GM23338 (cell line): ENCODE measurements around the gene RNF213.

Experiments used
- CREB1 ChIP-seq: fragments of 250-450 bp; sonication (Bioruptor Pico); IDR thresholded peaks from 2 replicates; pipeline ENCODE4 v1.5.0; 2020; ENCODE audit warnings: low read depth, mild to moderate bottlenecking, moderate library complexity
- EZH2 ChIP-seq: fragments of 200-600 bp; sonication (generic); IDR thresholded peaks from one replicate; pipeline ENCODE4 v1.8.0; 2017; ENCODE audit warnings: antibody characterized with exemption, mild to moderate bottlenecking, low read depth; ENCODE audit not compliant: unreplicated experiment
- EZH2phosphoT487 ChIP-seq: fragments of 200-600 bp; sonication (generic); IDR thresholded peaks from one replicate; pipeline ENCODE4 v1.8.1; 2018; ENCODE audit warnings: antibody characterized with exemption; ENCODE audit not compliant: unreplicated experiment
- JUNB ChIP-seq: IDR thresholded peaks from one replicate; pipeline ENCODE4 v1.6.1; 2016; ENCODE audit warnings: antibody characterized with exemption; ENCODE audit not compliant: unreplicated experiment
- NANOG ChIP-seq: IDR thresholded peaks from 2 replicates; pipeline ENCODE4 v1.6.1; 2016; ENCODE audit warnings: antibody characterized with exemption, borderline replicate concordance
- POLR2AphosphoS5 ChIP-seq: IDR thresholded peaks from 2 replicates; pipeline ENCODE4 v1.6.1; 2016; ENCODE audit warnings: antibody characterized with exemption, low read depth
- STAT1 ChIP-seq: IDR thresholded peaks from one replicate; pipeline ENCODE4 v1.6.1; 2016; ENCODE audit warnings: antibody characterized with exemption; ENCODE audit not compliant: unreplicated experiment
- TF ChIP-seq, protein P1 (sequence below), 2 experiments: fragments of 200-600 bp in 1 of 2; sonication (generic) in 1 of 2; conservative IDR thresholded peaks; 2 replicates each; pipeline versions ENCODE4 v1.5.1 to v1.6.1; 2016 to 2017; ENCODE audit warnings: antibody characterized with exemption in 2 of 2, low read depth in 2 of 2, mild to moderate bottlenecking in 2 of 2, moderate library complexity in 1 of 2
- TF ChIP-seq, protein P2 (sequence below): IDR thresholded peaks from one replicate; pipeline ENCODE4 v1.6.1; 2018; ENCODE audit warnings: antibody characterized with exemption; ENCODE audit not compliant: unreplicated experiment
- TF ChIP-seq, protein P3 (sequence below): IDR thresholded peaks from 2 replicates; pipeline ENCODE4 v1.6.1; 2016; ENCODE audit warnings: antibody characterized with exemption

DNA sequence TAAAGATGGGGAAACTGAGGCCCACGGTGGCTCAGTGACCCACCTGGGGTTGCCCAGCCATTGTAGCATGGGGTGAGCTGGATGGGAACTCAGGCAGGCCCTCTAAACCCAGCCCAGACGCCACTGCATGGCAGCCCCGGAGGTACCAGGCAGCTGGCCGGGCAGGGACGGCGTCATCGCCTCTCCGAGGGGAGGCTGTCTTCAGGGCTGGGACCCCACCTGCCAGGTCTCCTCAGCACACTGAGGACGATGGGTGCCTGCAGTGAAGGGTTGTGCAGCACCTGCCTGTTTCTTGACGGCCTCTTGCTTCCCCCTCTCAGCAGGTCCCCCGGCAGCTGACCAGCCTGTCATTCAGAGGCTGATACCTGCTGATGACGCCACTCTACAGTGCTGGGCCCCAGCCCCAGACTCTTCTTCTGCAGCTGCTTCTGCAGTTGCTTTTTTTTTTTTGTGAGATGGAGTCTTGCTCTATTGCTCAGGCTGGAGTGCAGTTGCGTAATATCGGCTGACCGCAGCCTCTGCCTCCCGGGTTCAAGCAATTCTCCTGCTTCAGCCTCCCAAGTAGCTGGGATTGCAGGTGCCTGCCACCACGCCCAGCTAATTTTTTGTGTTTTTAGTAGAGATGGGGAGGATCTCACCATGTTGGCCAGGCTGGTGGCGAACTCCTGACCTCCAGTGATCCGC is 24.7 kb downstream of the RNF213 start:
- TF ChIP-seq, protein P1, sequence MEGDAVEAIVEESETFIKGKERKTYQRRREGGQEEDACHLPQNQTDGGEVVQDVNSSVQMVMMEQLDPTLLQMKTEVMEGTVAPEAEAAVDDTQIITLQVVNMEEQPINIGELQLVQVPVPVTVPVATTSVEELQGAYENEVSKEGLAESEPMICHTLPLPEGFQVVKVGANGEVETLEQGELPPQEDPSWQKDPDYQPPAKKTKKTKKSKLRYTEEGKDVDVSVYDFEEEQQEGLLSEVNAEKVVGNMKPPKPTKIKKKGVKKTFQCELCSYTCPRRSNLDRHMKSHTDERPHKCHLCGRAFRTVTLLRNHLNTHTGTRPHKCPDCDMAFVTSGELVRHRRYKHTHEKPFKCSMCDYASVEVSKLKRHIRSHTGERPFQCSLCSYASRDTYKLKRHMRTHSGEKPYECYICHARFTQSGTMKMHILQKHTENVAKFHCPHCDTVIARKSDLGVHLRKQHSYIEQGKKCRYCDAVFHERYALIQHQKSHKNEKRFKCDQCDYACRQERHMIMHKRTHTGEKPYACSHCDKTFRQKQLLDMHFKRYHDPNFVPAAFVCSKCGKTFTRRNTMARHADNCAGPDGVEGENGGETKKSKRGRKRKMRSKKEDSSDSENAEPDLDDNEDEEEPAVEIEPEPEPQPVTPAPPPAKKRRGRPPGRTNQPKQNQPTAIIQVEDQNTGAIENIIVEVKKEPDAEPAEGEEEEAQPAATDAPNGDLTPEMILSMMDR (conservative IDR thresholded peaks at IDR 0.05; ENCODE audit: low read depth in 2 of 2): no peak
- TF ChIP-seq, protein P2, sequence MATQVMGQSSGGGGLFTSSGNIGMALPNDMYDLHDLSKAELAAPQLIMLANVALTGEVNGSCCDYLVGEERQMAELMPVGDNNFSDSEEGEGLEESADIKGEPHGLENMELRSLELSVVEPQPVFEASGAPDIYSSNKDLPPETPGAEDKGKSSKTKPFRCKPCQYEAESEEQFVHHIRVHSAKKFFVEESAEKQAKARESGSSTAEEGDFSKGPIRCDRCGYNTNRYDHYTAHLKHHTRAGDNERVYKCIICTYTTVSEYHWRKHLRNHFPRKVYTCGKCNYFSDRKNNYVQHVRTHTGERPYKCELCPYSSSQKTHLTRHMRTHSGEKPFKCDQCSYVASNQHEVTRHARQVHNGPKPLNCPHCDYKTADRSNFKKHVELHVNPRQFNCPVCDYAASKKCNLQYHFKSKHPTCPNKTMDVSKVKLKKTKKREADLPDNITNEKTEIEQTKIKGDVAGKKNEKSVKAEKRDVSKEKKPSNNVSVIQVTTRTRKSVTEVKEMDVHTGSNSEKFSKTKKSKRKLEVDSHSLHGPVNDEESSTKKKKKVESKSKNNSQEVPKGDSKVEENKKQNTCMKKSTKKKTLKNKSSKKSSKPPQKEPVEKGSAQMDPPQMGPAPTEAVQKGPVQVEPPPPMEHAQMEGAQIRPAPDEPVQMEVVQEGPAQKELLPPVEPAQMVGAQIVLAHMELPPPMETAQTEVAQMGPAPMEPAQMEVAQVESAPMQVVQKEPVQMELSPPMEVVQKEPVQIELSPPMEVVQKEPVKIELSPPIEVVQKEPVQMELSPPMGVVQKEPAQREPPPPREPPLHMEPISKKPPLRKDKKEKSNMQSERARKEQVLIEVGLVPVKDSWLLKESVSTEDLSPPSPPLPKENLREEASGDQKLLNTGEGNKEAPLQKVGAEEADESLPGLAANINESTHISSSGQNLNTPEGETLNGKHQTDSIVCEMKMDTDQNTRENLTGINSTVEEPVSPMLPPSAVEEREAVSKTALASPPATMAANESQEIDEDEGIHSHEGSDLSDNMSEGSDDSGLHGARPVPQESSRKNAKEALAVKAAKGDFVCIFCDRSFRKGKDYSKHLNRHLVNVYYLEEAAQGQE: no peak
- TF ChIP-seq EZH2 (no peak), POLR2AphosphoS5 (no peak), EZH2phosphoT487 (no peak), NANOG (no peak), CREB1 (CRISPR knock-in tag) (no peak), STAT1 (no peak), JUNB (no peak)
- TF ChIP-seq, protein P3, sequence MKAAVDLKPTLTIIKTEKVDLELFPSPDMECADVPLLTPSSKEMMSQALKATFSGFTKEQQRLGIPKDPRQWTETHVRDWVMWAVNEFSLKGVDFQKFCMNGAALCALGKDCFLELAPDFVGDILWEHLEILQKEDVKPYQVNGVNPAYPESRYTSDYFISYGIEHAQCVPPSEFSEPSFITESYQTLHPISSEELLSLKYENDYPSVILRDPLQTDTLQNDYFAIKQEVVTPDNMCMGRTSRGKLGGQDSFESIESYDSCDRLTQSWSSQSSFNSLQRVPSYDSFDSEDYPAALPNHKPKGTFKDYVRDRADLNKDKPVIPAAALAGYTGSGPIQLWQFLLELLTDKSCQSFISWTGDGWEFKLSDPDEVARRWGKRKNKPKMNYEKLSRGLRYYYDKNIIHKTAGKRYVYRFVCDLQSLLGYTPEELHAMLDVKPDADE: no peak
